Transverse colon (tissue), 4 donors: ENCODE data around the gene TMEM178B. TPM values are rescaled to one million over a fixed set of nuclear protein-coding genes. Genes with fewer than 3 reads are reported as not detected.

Source experiments
- DNase-seq: peaks from one replicate; pipeline ENCODE4 v3.0.0-alpha.2; 2019
- H3K27ac ChIP-seq, 4 donors: fragments of 200-600 bp; sonication (generic); 2 replicates each; pipeline ENCODE4 v1.5.1; 2016 to 2018; ENCODE audit warnings: inconsistent platforms in 4 of 4
- H3K27me3 ChIP-seq: fragments of 200-600 bp; sonication (generic); 2 replicates; pipeline ENCODE4 v1.5.1; 2017; ENCODE audit warnings: inconsistent platforms
- H3K36me3 ChIP-seq, 4 donors: fragments of 200-600 bp; sonication (generic); 2 replicates each; pipeline ENCODE4 v1.5.1; 2017 to 2019; ENCODE audit warnings: inconsistent platforms in 4 of 4
- H3K4me1 ChIP-seq, 4 donors: fragments of 200-600 bp; sonication (generic); 2 replicates each; pipeline ENCODE4 v1.5.1; 2017 to 2020; ENCODE audit warnings: inconsistent platforms in 4 of 4
- H3K4me3 ChIP-seq, 4 donors: fragments of 200-600 bp; sonication (generic); 1 replicate in 1 of 4; 2 replicates in 3 of 4; pipeline versions ENCODE4 v1.5.1 to v1.6.1; 2017 to 2019; ENCODE audit warnings: inconsistent platforms in 4 of 4
- H3K9me3 ChIP-seq, 2 donors: fragments of 200-600 bp; sonication (generic); 2 replicates each; pipeline ENCODE4 v1.5.1; 2017 to 2019; ENCODE audit warnings: inconsistent platforms in 2 of 2
- CTCF ChIP-seq, 5 experiments: fragments of 200-600 bp in 3 of 5; fragments of 450-650 bp in 2 of 5; sonication (generic) in 3 of 5; IDR thresholded peaks; 1 replicate in 2 of 5; 2 replicates in 3 of 5; pipeline ENCODE4 v1.5.1; 2016 to 2017; ENCODE audit warnings: antibody characterized with exemption in 5 of 5, inconsistent platforms in 3 of 5, mild to moderate bottlenecking in 2 of 5, moderate library complexity in 1 of 5
- EP300 ChIP-seq: sonication (generic); formaldehyde crosslinking; IDR thresholded peaks from one replicate; pipeline ENCODE4 v1.6.1; 2017; ENCODE audit warnings: antibody characterized with exemption, low read depth
- POLR2A ChIP-seq: fragments of 450-650 bp; IDR thresholded peaks from one replicate; pipeline ENCODE4 v1.6.1; 2016; ENCODE audit warnings: antibody characterized with exemption, mild to moderate bottlenecking, moderate library complexity
- POLR2AphosphoS5 ChIP-seq, 3 donors: sonication (generic); formaldehyde crosslinking; IDR thresholded peaks; one replicate each; pipeline ENCODE4 v1.6.1; 2016; ENCODE audit warnings: antibody characterized with exemption in 3 of 3
- WGBS, 2 donors: methylation state at CpG; one replicate each; pipeline ENCODE4 v1.1.5; 2018; ENCODE audit warnings: low coverage in 1 of 2; 5-methylcytosine and 5-hydroxymethylcytosine counted together
- in situ Hi-C, 4 donors: fragments of 200-750 bp; cut with MboI; loops; one replicate each; pipeline versions ENCODE4 v1.15.0 to v1.15.1; 2017; ENCODE audit warnings: low sequenced_read_pairs in 3 of 4, low pct_ligation_motif_present in 1 of 4, low pct_unique_long_range_greater_than_20kb in 1 of 4
- intact Hi-C: fragments of 100-400 bp; cut with DNase I; formaldehyde crosslinking; loops from one replicate; pipeline ENCODE4 v1.15.1; 2023; ENCODE audit warnings: low total_unique reads
- total RNA-seq, 4 donors: library from RNA; depleted of rRNA; stranded (reverse); fragments of >200 nt; gene quantifications; one replicate each; pipeline ENCODE4 v1.1.0, GENCODE V29; 2016

The TMEM178B gene
- total RNA-seq, 4 donors from 2014 or later: 0.32 to 0.82 (median 0.39) TPM

GRCh38 chr7:141317033-141317585 is 243.2 kb downstream of the TMEM178B start:
- no peak overlapping the region for H3K27ac ChIP-seq
- 64 to 76% methylated on average over 3 of the region's 3 CpGs for WGBS, 2 donors
- no peaks in the 10 kb centered on the region for H3K36me3 ChIP-seq
- no peak overlapping the region for H3K4me3 ChIP-seq
- TF ChIP-seq POLR2A (no peak), EP300 (no peak), CTCF (IDR thresholded peaks at IDR 0.05) (no peak), POLR2AphosphoS5 (IDR thresholded peaks at IDR 0.05) (no peak)
- in situ Hi-C loops (no loop called here), intact Hi-C loops (no loop called here)
- no peaks in the 10 kb centered on the region for H3K4me1 ChIP-seq
- DNase-seq: no peak
- no peaks in the 10 kb centered on the region for H3K27me3 ChIP-seq
- no peaks in the 10 kb centered on the region for H3K9me3 ChIP-seq

GRCh38 chr7:141320287-141320686 is 246.4 kb downstream of the TMEM178B start:
- no peak overlapping the region for H3K27ac ChIP-seq
- in situ Hi-C loops: no loop called here

GRCh38 chr7:141322383-141322782 is 248.5 kb downstream of the TMEM178B start:
- H3K27ac ChIP-seq: no peak overlapping the region
- H3K9me3 ChIP-seq: no peaks in the 10 kb centered on the region
- no peaks in the 10 kb centered on the region for H3K4me1 ChIP-seq
- no peak for DNase-seq
- H3K27me3 ChIP-seq: no peaks in the 10 kb centered on the region
- intact Hi-C loops: no loop called here
- TF ChIP-seq EP300 (no peak), CTCF (IDR thresholded peaks at IDR 0.05) (no peak), POLR2AphosphoS5 (IDR thresholded peaks at IDR 0.05) (no peak), POLR2A (no peak)
- in situ Hi-C loops: no loop called here
- WGBS, 2 donors: 73 to 95% methylated on average over 4 to 6 of the region's 6 CpGs
- no peaks in the 10 kb centered on the region for H3K36me3 ChIP-seq
- H3K4me3 ChIP-seq: no peak overlapping the region

More at GRCh38 chr7:141320287-141320686, 246.4 kb downstream of the TMEM178B start:
- Histone ChIP-seq H3K27me3 (no peaks in the 10 kb centered on the region), H3K36me3 (no peaks in the 10 kb centered on the region), H3K9me3 (no peaks in the 10 kb centered on the region), H3K4me1 (no peaks in the 10 kb centered on the region), H3K4me3 (no peak overlapping the region)
- 67 to 100% methylated on average over 1 to 3 of the region's 3 CpGs for WGBS, 2 donors
- intact Hi-C loops: no loop called here
- TF ChIP-seq EP300 (no peak), CTCF (IDR thresholded peaks at IDR 0.05) (no peak), POLR2A (no peak), POLR2AphosphoS5 (IDR thresholded peaks at IDR 0.05) (no peak)
- DNase-seq: no peak

- TF ChIP-seq CTCF (IDR thresholded peaks at IDR 0.05): no peak
- no peak for TF ChIP-seq POLR2AphosphoS5 (IDR thresholded peaks at IDR 0.05)
- TF ChIP-seq POLR2A: no peak
- TF ChIP-seq EP300: no peak
- intact Hi-C loops (no loop called here), in situ Hi-C loops (no loop called here)
- H3K27me3 ChIP-seq: no peaks in the 10 kb centered on the region
- H3K36me3 ChIP-seq: no peaks in the 10 kb centered on the region
- no peak for DNase-seq
- no peak overlapping the region for H3K4me3 ChIP-seq
- 74 to 79% methylated on average over 4 of the region's 4 CpGs for WGBS, 2 donors
- H3K9me3 ChIP-seq: no peaks in the 10 kb centered on the region
- no peaks in the 10 kb centered on the region for H3K4me1 ChIP-seq
- H3K27ac ChIP-seq: no peak overlapping the region
Measured at GRCh38 chr7:141323826-141324225, 250.0 kb downstream of the TMEM178B start.
